OCI-LY1 (cell line): ENCODE data around the gene SORCS3.

Experiments
- CTCF ChIP-seq: fragments of 200-600 bp; sonication (generic), shearing (Covaris generic); IDR thresholded peaks from 2 replicates; pipeline ENCODE4 v1.5.1; 2017; ENCODE audit warnings: mild to moderate bottlenecking, antibody characterized with exemption, low read length, moderate library complexity, mixed read lengths
- EZH2 ChIP-seq: fragments of 200-600 bp; sonication (generic), shearing (Covaris generic); IDR thresholded peaks from 2 replicates; pipeline ENCODE4 v1.8.0; 2017; ENCODE audit warnings: borderline replicate concordance, mixed run types, mild to moderate bottlenecking, antibody characterized with exemption, low read length, moderate library complexity, mixed read lengths

GRCh38 chr10:105023211-105024111, 382.4 kb downstream of the SORCS3 start:
- no peak for TF ChIP-seq CTCF
- no peak for TF ChIP-seq EZH2
